Mesothelial cell of epicardium (in vitro differentiated cells): Measurements from ENCODE around the gene RPEL1. TPM values are rescaled to one million over a fixed set of nuclear protein-coding genes. Genes with fewer than 3 reads are reported as not detected.

Experiments used
- DNase-seq, 2 experiments: peaks; one replicate each; pipeline ENCODE4 v3.0.0; 2021; ENCODE audit warnings: low spot score in 2 of 2; ENCODE audit not compliant: unreplicated experiment in 2 of 2
- H3K27ac Mint-ChIP-seq: 2 replicates; pipeline ENCODE4 v1.8.0; 2021; ENCODE audit warnings: mixed read lengths
- H3K27me3 Mint-ChIP-seq: 2 replicates; pipeline ENCODE4 v1.8.0; 2021; ENCODE audit warnings: low read depth, mixed read lengths
- H3K36me3 Mint-ChIP-seq: 2 replicates; pipeline ENCODE4 v1.8.0; 2021; ENCODE audit warnings: mixed read lengths
- H3K4me1 Mint-ChIP-seq: 2 replicates; pipeline ENCODE4 v1.8.0; 2021; ENCODE audit warnings: mixed read lengths
- H3K4me3 Mint-ChIP-seq: 2 replicates; pipeline ENCODE4 v1.8.0; 2021; ENCODE audit warnings: mild to moderate bottlenecking, moderate library complexity, mixed read lengths
- H3K9me3 Mint-ChIP-seq: 2 replicates; pipeline ENCODE4 v1.8.0; 2021; ENCODE audit warnings: mixed read lengths
- total RNA-seq: library from RNA; stranded (reverse); gene quantifications from 3 replicates; pipeline ENCODE4 v1.2.1, GENCODE V29; 2021
- TF ChIP-seq, protein P1 (sequence below): fragments of 200-600 bp; sonication (generic); IDR thresholded peaks from one replicate; pipeline ENCODE4 v1.5.0; 2021; ENCODE audit warnings: antibody characterized with exemption; ENCODE audit not compliant: unreplicated experiment

The RPEL1 gene
- total RNA-seq, 1 donor from 2014 or later, result not detected

DNA sequence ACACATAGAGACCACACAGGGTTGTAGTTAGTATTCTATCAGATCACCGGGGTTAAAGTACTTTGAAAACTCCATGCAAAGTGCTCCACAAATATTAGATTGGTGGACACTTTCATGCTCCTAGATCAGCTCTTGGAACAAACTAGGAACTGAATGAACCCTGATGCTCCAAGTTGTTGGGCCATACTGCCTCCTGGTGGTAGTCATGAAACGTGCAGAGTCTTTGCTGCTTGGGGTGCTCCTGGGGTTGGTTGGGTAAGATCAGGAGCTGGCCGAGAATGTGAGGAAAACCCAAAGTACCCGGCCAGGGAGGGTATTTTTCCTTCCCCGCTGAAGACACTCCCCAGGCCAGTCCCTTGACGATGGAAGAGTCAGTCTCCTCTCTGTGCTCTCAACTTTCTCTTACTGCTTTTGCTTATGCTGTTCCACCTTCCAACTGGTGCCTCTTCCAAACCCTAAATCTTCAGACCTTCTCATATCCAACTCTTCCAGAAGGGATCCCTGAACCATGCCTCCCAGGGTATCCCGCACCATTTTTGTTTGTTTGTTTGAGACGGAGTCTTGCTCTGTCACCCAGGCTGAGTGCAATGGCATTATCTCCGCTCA, 918 bp upstream of the RPEL1 start:
- no peaks in the 10 kb centered on the region for H3K9me3 Mint-ChIP-seq
- no peak overlapping the region for H3K27ac Mint-ChIP-seq
- no peaks in the 10 kb centered on the region for H3K36me3 Mint-ChIP-seq
- TF ChIP-seq, protein P1, sequence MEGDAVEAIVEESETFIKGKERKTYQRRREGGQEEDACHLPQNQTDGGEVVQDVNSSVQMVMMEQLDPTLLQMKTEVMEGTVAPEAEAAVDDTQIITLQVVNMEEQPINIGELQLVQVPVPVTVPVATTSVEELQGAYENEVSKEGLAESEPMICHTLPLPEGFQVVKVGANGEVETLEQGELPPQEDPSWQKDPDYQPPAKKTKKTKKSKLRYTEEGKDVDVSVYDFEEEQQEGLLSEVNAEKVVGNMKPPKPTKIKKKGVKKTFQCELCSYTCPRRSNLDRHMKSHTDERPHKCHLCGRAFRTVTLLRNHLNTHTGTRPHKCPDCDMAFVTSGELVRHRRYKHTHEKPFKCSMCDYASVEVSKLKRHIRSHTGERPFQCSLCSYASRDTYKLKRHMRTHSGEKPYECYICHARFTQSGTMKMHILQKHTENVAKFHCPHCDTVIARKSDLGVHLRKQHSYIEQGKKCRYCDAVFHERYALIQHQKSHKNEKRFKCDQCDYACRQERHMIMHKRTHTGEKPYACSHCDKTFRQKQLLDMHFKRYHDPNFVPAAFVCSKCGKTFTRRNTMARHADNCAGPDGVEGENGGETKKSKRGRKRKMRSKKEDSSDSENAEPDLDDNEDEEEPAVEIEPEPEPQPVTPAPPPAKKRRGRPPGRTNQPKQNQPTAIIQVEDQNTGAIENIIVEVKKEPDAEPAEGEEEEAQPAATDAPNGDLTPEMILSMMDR, result peak; percentile 76
- no peaks in the 10 kb centered on the region for H3K27me3 Mint-ChIP-seq
- peaks cover 10% of the 10 kb centered on the region for H3K4me1 Mint-ChIP-seq
- no peak overlapping the region for H3K4me3 Mint-ChIP-seq
- DNase-seq, result peak; percentile 33 to 59

DNA sequence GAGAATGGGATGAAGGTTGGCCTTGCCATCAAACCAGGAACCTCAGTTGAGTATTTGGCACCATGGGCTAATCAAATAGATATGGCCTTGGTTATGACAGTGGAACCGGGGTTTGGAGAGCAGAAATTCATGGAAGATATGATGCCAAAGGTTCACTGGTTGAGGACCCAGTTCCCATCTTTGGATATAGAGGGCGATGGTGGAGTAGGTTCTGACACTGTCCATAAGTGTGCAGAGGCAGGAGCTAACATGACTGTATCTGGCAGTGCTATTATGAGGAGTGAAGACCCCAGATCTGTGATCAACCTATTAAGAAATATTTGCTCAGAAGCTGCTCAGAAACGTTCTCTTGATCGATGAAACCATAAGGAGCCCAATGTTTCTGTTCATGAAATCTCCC, 637 bp downstream of the RPEL1 start:
- H3K4me1 Mint-ChIP-seq, result peaks cover 6% of the 10 kb centered on the region
- peaks cover 2% of the 10 kb centered on the region for H3K36me3 Mint-ChIP-seq
- DNase-seq, result no peak
- no peaks in the 10 kb centered on the region for H3K27me3 Mint-ChIP-seq
- H3K9me3 Mint-ChIP-seq, result peaks cover 3% of the 10 kb centered on the region
- TF ChIP-seq, protein P1, result no peak
- H3K4me3 Mint-ChIP-seq, result no peak overlapping the region
- no peak overlapping the region for H3K27ac Mint-ChIP-seq

- DNase-seq, result no peak
- TF ChIP-seq, protein P1, result no peak
- Mint-ChIP-seq H3K27me3 (no peaks in the 10 kb centered on the region), H3K9me3 (peaks cover 10% of the 10 kb centered on the region), H3K36me3 (peaks cover 3% of the 10 kb centered on the region), H3K4me3 (no peak overlapping the region), H3K27ac (no peak overlapping the region), H3K4me1 (no peaks in the 10 kb centered on the region)
Measured at GRCh38 chr10:103254113-103254512, 8.4 kb downstream of the RPEL1 start.

DNA sequence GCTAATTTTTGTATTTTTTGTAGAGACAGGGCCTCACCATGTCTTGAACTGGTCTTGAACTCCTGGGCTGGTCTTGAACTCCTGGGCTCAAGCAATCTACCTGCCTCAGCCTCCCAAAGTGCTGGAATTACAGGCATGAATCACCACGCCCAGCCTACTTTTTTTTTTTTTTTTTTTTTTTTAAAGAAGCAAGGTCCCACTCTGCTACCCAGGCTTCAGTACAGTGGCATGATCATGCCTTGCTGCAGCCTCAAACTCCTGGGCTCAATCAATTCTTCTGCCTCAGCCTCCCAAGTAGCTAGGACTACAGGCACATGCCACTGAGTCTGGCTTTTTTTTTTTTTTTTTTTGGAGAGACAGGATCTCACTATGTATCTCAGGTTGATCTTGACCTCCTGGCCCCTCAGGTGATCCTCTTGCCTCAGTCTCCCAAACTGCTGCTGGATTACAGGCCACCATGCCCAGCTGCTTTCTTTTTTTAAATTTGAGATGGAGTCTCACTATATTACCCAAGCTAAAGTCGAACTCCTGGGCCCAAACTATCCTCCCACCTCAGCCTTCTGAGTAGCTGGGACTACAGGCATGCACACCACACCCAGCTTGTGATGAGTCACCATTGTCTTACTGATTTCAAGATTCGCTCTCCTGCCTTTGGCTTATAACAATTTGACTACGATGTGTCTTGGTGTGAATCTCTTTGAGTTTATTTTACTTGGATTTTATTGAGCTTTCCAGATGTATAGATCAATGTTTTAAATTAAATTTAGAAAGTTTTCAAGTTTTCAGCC, 9.0 kb downstream of the RPEL1 start:
- Mint-ChIP-seq H3K27me3 (no peaks in the 10 kb centered on the region), H3K36me3 (peaks cover 3% of the 10 kb centered on the region), H3K27ac (no peak overlapping the region), H3K9me3 (peaks cover 13% of the 10 kb centered on the region), H3K4me3 (no peak overlapping the region), H3K4me1 (no peaks in the 10 kb centered on the region)
- DNase-seq, result no peak
- TF ChIP-seq, protein P1, result no peak

GRCh38 chr10:103256613-103257012, 10.9 kb downstream of the RPEL1 start:
- Mint-ChIP-seq H3K4me1 (no peaks in the 10 kb centered on the region), H3K27ac (no peak overlapping the region), H3K36me3 (no peaks in the 10 kb centered on the region), H3K9me3 (peaks cover 20% of the 10 kb centered on the region), H3K4me3 (no peak overlapping the region), H3K27me3 (no peaks in the 10 kb centered on the region)
- TF ChIP-seq, protein P1, result no peak
- no peak for DNase-seq
